Upper lobe of right lung (tissue), 1 donor: Measurements from ENCODE around the gene DAGLB. TPM values are rescaled to one million over a fixed set of nuclear protein-coding genes. Genes with fewer than 3 reads are reported as not detected.

Experiments used
- ATAC-seq: fragments of 200-7000 bp; cut with Tn5 transposase; one replicate; pipeline ENCODE4 v1.9.1; 2020; ENCODE audit warnings: mild to moderate bottlenecking, moderate library complexity
- DNase-seq: peaks from one replicate; pipeline ENCODE4 v3.0.0-alpha.2; 2020
- H3K27ac ChIP-seq: fragments of 200-600 bp; one replicate; pipeline ENCODE4 v1.8.0; 2022
- H3K27me3 ChIP-seq: fragments of 200-600 bp; one replicate; pipeline ENCODE4 v1.8.0; 2022; ENCODE audit warnings: mild to moderate bottlenecking
- H3K36me3 ChIP-seq: fragments of 200-600 bp; one replicate; pipeline ENCODE4 v1.8.0; 2022
- H3K4me1 ChIP-seq: fragments of 200-600 bp; one replicate; pipeline ENCODE4 v1.8.0; 2022
- H3K4me3 ChIP-seq: fragments of 200-600 bp; one replicate; pipeline ENCODE4 v1.8.0; 2022; ENCODE audit warnings: mild to moderate bottlenecking
- H3K9me3 ChIP-seq: fragments of 200-600 bp; one replicate; pipeline ENCODE4 v1.8.0; 2022
- CTCF ChIP-seq: fragments of 200-600 bp; IDR thresholded peaks from one replicate; pipeline ENCODE4 v1.8.0; 2022; ENCODE audit warnings: antibody characterized with exemption
- intact Hi-C: fragments of 100-400 bp; cut with DNase I; formaldehyde crosslinking; loops from one replicate; pipeline ENCODE4 v1.11.0; 2022
- long read RNA-seq: library from polyadenylated mRNA; unstranded; transcript quantifications from one replicate; pipeline ENCODE4 v2.0.0, GENCODE V29; 2021
- total RNA-seq: library from RNA; stranded (reverse); fragmentation: NEBNext Ultra II Directional; extraction: Animal tissue kit (Norgen Biotek cat#: 25700); gene quantifications from one replicate; pipeline ENCODE4 v1.2.1, GENCODE V29; 2021
- donor health status: DM: no; HTN: yes; CAD: no; lungs with severe emphysema.

The DAGLB gene, protein sequence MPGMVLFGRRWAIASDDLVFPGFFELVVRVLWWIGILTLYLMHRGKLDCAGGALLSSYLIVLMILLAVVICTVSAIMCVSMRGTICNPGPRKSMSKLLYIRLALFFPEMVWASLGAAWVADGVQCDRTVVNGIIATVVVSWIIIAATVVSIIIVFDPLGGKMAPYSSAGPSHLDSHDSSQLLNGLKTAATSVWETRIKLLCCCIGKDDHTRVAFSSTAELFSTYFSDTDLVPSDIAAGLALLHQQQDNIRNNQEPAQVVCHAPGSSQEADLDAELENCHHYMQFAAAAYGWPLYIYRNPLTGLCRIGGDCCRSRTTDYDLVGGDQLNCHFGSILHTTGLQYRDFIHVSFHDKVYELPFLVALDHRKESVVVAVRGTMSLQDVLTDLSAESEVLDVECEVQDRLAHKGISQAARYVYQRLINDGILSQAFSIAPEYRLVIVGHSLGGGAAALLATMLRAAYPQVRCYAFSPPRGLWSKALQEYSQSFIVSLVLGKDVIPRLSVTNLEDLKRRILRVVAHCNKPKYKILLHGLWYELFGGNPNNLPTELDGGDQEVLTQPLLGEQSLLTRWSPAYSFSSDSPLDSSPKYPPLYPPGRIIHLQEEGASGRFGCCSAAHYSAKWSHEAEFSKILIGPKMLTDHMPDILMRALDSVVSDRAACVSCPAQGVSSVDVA
- 34.7 TPM for total RNA-seq
- long read RNA-seq, transcript DAGLB-201 (15 exons, 2,897 nt): major isoform, 69 of 100 reads
- long read RNA-seq, partial matches to known transcripts: 8 of 100 reads
- long read RNA-seq, other reads (novel, unspliced or antisense): 21 of 100 reads

- H3K4me1 ChIP-seq: peaks cover 18% of the 10 kb centered on the region
- peak within 1 kb of the TSS; percentile 92 for H3K27ac ChIP-seq
- peak; percentile 97 for DNase-seq
- H3K27me3 ChIP-seq: no peaks in the 10 kb centered on the region
- H3K36me3 ChIP-seq: peaks cover 27% of the 10 kb centered on the region
- H3K4me3 ChIP-seq: peak within 1 kb of the TSS; percentile 95
- peak; percentile 88 for ATAC-seq
- intact Hi-C loops: no loop called here
- TF ChIP-seq CTCF: no peak
- H3K9me3 ChIP-seq: no peaks in the 10 kb centered on the region
These were observed at the start of gene DAGLB for GRCh38 chr7:6447581-6448199. Gene DAGLB, minus strand, starts transcription at chr7:6447954. Its CDS starts 112 bp downstream, at chr7:6447842.

GRCh38 chr7:6497637-6497905, 49.8 kb upstream of the DAGLB start:
- DNase-seq (no peak), ATAC-seq (no peak)
- H3K27ac ChIP-seq: no peak overlapping the region
- intact Hi-C loops: no loop called here
- no peaks in the 10 kb centered on the region for H3K27me3 ChIP-seq
- H3K4me3 ChIP-seq: no peak overlapping the region
- no peaks in the 10 kb centered on the region for H3K4me1 ChIP-seq
- TF ChIP-seq CTCF: no peak
- H3K36me3 ChIP-seq: no peaks in the 10 kb centered on the region
- no peaks in the 10 kb centered on the region for H3K9me3 ChIP-seq

DNA sequence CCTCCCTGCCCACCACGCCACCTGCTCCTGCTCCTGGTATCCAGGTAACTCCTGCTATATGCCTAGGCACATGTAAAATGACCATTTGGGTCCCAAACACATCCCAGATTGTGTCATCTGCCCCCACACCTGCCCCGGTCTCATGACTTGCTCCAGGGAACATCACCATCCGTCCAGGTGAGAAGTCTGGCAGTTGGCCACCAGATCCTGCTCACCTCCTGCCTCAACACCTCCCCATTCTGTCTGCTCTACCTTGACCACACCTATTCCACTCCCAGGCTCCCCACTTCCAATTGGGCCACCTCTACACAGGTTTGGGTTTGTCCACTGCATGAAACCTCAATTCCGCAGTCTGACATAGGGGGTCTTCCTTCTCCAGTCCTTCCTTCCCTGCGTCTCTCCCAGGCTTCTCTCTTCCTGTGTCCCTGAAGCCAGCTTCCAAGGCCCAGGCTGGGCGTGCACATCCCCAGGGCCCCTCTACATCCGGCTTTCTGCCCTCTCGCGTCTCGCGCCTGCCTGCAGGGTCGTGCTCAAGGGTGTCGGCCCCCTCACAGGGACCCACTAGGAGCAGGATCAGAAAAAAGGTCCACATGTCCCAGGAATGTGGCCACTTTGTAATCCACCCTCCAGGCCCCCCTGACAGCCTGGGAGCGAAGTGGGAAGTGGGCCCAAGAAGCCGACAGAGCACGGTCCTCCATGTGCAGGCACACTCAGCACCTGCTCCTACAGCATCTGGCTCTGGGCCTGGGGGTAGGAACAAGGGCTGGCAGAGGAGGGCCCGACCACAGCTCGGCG, 49.3 kb upstream of the DAGLB start:
- Histone ChIP-seq H3K4me1 (no peaks in the 10 kb centered on the region), H3K4me3 (no peak overlapping the region), H3K9me3 (no peaks in the 10 kb centered on the region), H3K36me3 (no peaks in the 10 kb centered on the region), H3K27ac (no peak overlapping the region), H3K27me3 (no peaks in the 10 kb centered on the region)
- DNase-seq (no peak), ATAC-seq (no peak)
- no peak for TF ChIP-seq CTCF
- intact Hi-C loops: no loop called here

DNA sequence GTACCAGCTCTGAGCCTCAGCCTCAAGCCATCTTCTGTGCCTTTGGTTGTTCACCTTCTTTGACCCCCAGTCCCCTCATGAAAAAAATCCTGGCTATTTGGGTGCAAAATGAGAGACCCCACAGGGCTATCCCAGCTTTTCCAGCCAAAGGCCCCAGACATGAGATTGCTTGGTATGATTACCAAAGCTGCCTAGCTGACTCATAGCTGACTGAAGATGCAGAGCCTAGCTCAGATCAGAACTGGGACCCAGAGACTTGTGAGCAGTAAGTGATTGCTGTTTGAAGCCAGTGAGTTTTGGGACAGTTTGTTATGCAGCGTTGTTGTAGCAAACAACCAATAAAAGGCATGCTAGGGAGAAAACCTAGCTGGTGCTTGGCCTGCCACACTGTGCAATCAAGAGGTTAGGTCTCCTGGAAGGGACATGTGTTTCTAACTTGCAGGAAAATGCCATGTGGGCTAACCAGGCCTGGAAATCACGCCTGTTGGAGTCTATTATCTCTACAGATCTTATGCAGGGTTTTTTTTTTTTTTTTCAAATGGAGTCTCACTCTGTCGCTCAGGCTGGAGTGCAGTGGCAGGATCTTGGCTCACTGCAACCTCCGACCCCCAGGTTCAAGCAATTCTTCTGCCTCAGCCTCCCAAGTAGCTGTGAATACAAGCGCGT, 48.0 kb upstream of the DAGLB start:
- Histone ChIP-seq H3K27ac (no peak overlapping the region), H3K9me3 (no peaks in the 10 kb centered on the region), H3K36me3 (no peaks in the 10 kb centered on the region), H3K4me1 (no peaks in the 10 kb centered on the region), H3K4me3 (no peak overlapping the region), H3K27me3 (no peaks in the 10 kb centered on the region)
- DNase-seq: no peak
- TF ChIP-seq CTCF: no peak
- no peak for ATAC-seq
- intact Hi-C loops: no loop called here

GRCh38 chr7:6494365-6494764, 46.6 kb upstream of the DAGLB start:
- no peak for ATAC-seq
- H3K9me3 ChIP-seq: no peaks in the 10 kb centered on the region
- DNase-seq: no peak
- H3K27ac ChIP-seq: no peak overlapping the region
- no peaks in the 10 kb centered on the region for H3K4me1 ChIP-seq
- H3K4me3 ChIP-seq: no peak overlapping the region
- intact Hi-C loops: no loop called here
- H3K27me3 ChIP-seq: no peaks in the 10 kb centered on the region
- no peaks in the 10 kb centered on the region for H3K36me3 ChIP-seq
- no peak for TF ChIP-seq CTCF
